Measurements from ENCODE around the gene SNX19. TPM values are rescaled to one million over a fixed set of nuclear protein-coding genes. Genes with fewer than 3 reads are reported as not detected.
A peak's percentile ranks its signal among the peaks of the same experiment; 100 is the strongest.

The SNX19 gene, protein sequence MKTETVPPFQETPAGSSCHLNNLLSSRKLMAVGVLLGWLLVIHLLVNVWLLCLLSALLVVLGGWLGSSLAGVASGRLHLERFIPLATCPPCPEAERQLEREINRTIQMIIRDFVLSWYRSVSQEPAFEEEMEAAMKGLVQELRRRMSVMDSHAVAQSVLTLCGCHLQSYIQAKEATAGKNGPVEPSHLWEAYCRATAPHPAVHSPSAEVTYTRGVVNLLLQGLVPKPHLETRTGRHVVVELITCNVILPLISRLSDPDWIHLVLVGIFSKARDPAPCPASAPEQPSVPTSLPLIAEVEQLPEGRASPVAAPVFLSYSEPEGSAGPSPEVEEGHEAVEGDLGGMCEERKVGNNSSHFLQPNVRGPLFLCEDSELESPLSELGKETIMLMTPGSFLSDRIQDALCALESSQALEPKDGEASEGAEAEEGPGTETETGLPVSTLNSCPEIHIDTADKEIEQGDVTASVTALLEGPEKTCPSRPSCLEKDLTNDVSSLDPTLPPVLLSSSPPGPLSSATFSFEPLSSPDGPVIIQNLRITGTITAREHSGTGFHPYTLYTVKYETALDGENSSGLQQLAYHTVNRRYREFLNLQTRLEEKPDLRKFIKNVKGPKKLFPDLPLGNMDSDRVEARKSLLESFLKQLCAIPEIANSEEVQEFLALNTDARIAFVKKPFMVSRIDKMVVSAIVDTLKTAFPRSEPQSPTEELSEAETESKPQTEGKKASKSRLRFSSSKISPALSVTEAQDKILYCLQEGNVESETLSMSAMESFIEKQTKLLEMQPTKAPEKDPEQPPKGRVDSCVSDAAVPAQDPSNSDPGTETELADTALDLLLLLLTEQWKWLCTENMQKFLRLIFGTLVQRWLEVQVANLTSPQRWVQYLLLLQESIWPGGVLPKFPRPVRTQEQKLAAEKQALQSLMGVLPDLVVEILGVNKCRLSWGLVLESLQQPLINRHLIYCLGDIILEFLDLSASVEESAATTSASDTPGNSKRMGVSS
- 90.0 and 113 TPM in 2 replicates for total RNA-seq (2012; rRNA removed)
- polyA plus RNA-seq (2012; rRNA removed) = 31.1 and 35.9 TPM in 2 replicates
- 23.1 and 25.6 TPM in 2 replicates for polyA plus RNA-seq (2012; cell fraction: cytosol; rRNA removed)
- 30.1 and 42.6 TPM in 2 replicates for polyA plus RNA-seq (2012; cell fraction: nucleus; rRNA removed; ENCODE audit: low replicate concordance)
- Bru-seq, nascent RNA = percentile 92 among the genes with signal in this experiment
- BruChase-seq, experiment 1, labeled RNA remaining after a 6-hour chase = percentile 90 among the genes with signal in this experiment
- percentile 90 among the genes with signal in this experiment for BruChase-seq, experiment 2, labeled RNA remaining after a 2-hour chase
- long read RNA-seq, full-length matches to known transcripts = 10 of 23 reads
- long read RNA-seq, partial matches to known transcripts = 3 of 23 reads
- long read RNA-seq, other reads (novel, unspliced or antisense) = 10 of 23 reads

DNA sequence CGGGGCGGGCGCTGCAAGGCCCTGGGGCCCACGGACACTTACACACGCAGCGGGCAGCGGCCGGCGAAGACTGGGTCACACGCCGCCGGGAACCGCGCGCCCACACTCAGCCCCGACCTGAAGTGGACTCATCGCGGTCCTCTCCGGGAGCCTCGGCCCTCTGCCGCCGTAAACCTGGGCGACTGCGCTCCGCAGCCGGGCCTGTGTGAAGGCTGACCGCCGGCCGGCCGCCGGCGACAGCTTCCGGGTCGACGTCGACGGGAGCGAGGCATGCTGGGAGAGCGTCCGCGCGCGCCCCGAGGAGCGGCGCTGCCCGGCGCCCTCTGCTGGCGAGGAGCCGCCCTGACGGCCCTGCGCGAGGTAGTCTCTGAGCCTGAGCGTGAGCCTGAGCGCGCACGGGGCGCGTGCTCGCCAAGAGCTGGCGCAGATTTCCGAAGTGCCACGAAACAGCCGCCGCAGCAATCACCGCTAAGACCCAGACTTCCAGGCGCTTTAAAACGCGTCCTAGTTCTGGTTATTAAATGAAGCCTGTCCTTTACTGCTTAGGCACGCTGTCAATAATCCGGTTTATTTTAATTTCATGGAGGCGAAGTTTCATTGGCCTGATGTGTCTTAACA, at the start of gene SNX19:
Gene SNX19, minus strand, starts transcription at position 242 of the 618 bp plus-strand sequence. CDS start 540 bp downstream, outside the sequence.
- Histone ChIP-seq H2BK120ac (ENCODE audit: low read depth, low read length) (peak within 1 kb of the TSS; percentile 94), H3K9me3 (ENCODE audit: control insufficient read depth, insufficient read depth, low read length) (no peaks in the 10 kb centered on the region)
- 1% methylated on average over 53 of the region's 72 CpGs; no CpG with 5 or more reads in 1 of the 2 experiments for WGBS, 2 experiments (ENCODE audit: extremely low coverage in 2 of 2, insufficient read length in 1 of 2)
- TF ChIP-seq NFE2L2 (IDR thresholded peaks at IDR 0.05; ENCODE audit: low read depth, low read length) = no peak; the same call in 1 of the 2 replicates
- TF ChIP-seq RCOR1 (IDR thresholded peaks at IDR 0.05; ENCODE audit: insufficient replicate concordance, low read length) = peak; percentile 11
- TF ChIP-seq, protein P1, sequence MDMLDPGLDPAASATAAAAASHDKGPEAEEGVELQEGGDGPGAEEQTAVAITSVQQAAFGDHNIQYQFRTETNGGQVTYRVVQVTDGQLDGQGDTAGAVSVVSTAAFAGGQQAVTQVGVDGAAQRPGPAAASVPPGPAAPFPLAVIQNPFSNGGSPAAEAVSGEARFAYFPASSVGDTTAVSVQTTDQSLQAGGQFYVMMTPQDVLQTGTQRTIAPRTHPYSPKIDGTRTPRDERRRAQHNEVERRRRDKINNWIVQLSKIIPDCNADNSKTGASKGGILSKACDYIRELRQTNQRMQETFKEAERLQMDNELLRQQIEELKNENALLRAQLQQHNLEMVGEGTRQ (IDR thresholded peaks at IDR 0.05; ENCODE audit: low read depth, low read length) = no peak; the same call in 1 of the 2 replicates
- peak; percentile 67; the same call in 1 of the 2 replicates for TF ChIP-seq MXI1 (IDR thresholded peaks at IDR 0.05; ENCODE audit: borderline replicate concordance, low read depth, low read length)
- peak; percentile 63 for TF ChIP-seq RAD21 (IDR thresholded peaks at IDR 0.05; ENCODE audit: low read length)
- TF ChIP-seq MAZ (IDR thresholded peaks at IDR 0.05; ENCODE audit: borderline replicate concordance, low read depth, low read length) = peak; percentile 78; the same call in 1 of the 2 replicates
- TF ChIP-seq POLR2A (IDR thresholded peaks at IDR 0.05; ENCODE audit: low read depth, low read length) = peak; percentile 94
- no peak for TF ChIP-seq CHD1 (IDR thresholded peaks at IDR 0.05; ENCODE audit: low read depth, low read length)

More for the DNA sequence above, at the start of gene SNX19:
- Histone ChIP-seq H2BK5ac (ENCODE audit: low read depth, low read length, poor library complexity, severe bottlenecking) (peak within 1 kb of the TSS; percentile 71), H3K9ac (ENCODE audit: low read depth, low read length) (peak within 1 kb of the TSS; percentile 84), H3K4ac (ENCODE audit: low read depth, low read length) (peak within 1 kb of the TSS; percentile 94), H4K8ac (ENCODE audit: low read depth in 2 of 2, low read length in 2 of 2) (peak within 1 kb of the TSS; percentile 95 to 99), H3K23ac (ENCODE audit: low read depth, low read length) (peak within 1 kb of the TSS; percentile 85), H2BK15ac (ENCODE audit: low read depth, low read length) (peak within 1 kb of the TSS; percentile 88; the same call in 1 of the 3 replicates), H4K91ac (ENCODE audit: insufficient read depth, low read depth, low read length) (peak within 1 kb of the TSS; percentile 94), H2AK5ac (ENCODE audit: low read depth, low read length) (peak within 1 kb of the TSS; percentile 94), H2AK9ac (replicated peaks; ENCODE audit: low read depth, low read length, poor library complexity) (peak within 1 kb of the TSS; percentile 78), H3K36me3 (ENCODE audit: control insufficient read depth, insufficient read depth, low read length) (peaks cover 24% of the 10 kb centered on the region), H3K18ac (ENCODE audit: low read depth, low read length) (peak within 1 kb of the TSS; percentile 64), H3K4me2 (ENCODE audit: low read depth, low read length) (peak within 1 kb of the TSS; percentile 99), H2BK20ac (ENCODE audit: low read depth, low read length) (peak within 1 kb of the TSS; percentile 85), H3K9me1 (ENCODE audit: insufficient read depth, low read length) (peaks cover 20% of the 10 kb centered on the region), H4K5ac (ENCODE audit: low read depth, low read length) (peak within 1 kb of the TSS; percentile 87), H4K20me1 (ENCODE audit: insufficient read depth, low read length) (no peaks in the 10 kb centered on the region; the same call in 1 of the 2 replicates), H3K14ac (replicated peaks; ENCODE audit: low read depth, low read length) (peak within 1 kb of the TSS; percentile 94), H3K4me1 (ENCODE audit: control insufficient read depth, insufficient read depth, low read length) (peaks cover 8% of the 10 kb centered on the region; the same call in 1 of the 2 replicates), H3K27me3 (ENCODE audit: control insufficient read depth, insufficient read depth, low read length) (no peaks in the 10 kb centered on the region), H3K56ac (ENCODE audit: extremely low read depth, insufficient read depth, low read length) (peak within 1 kb of the TSS; percentile 76), H3K4me3 (ENCODE audit: insufficient read depth, low read depth, low read length) (peak within 1 kb of the TSS; percentile 80), H2AFZ (replicated peaks; ENCODE audit: low read length, poor library complexity) (peak within 1 kb of the TSS; percentile 99), H3K79me1 (ENCODE audit: low read depth in 1 of 2, low read length in 2 of 2) (peaks cover 20 to 45% of the 10 kb centered on the region in 2 experiments), H3K27ac (ENCODE audit: insufficient read depth, low read length) (peak within 1 kb of the TSS; percentile 81)
- intact Hi-C loops (cut with micrococcal nuclease) = no loop called here
- no TSS peak for BruUV-seq (replicated peaks)
- dilution Hi-C loops (cut with HindIII; ENCODE audit: low sequenced_read_pairs, unreplicated experiment) = no loop called here
- ChIA-PET CTCF (interaction anchor here (0.5 to 1.6 kb wide), 14 partner anchors 12 to 110 kb away, joined by 3 to 6 read pairs (median 4); no protein-coding TSS in a partner anchor), POLR2A (ENCODE audit: unreplicated experiment) (interaction anchor here (0.8 kb wide), 1 partner anchor 83 kb away, joined by 3 read pairs; no protein-coding TSS in a partner anchor)
- in situ Hi-C loops (cut with MboI; ENCODE audit: low sequenced_read_pairs) = loop anchor here (25.0 kb wide), 1 partner anchor 971 kb away; no protein-coding TSS in a partner anchor
- peak; percentile 88 for DNase-seq
- ATAC-seq (ENCODE audit: low read depth) = peak; percentile 99
